GM23338 (cell line): ENCODE measurements around the gene RNF213. TPM values are rescaled to one million over a fixed set of nuclear protein-coding genes. Genes with fewer than 3 reads are reported as not detected.

Experiments used
- ATAC-seq: fragments of 200-7000 bp; cut with Tn5 transposase; 3 replicates; pipeline ENCODE4 v1.9.1; 2020
- DNase-seq: peaks from one replicate; pipeline ENCODE4 v3.0.0-alpha.2; 2015; ENCODE audit warnings: low spot score
- H2AFZ ChIP-seq: fragments of 200-600 bp; sonication (generic); 2 replicates; pipeline ENCODE4 v1.8.0; 2016; ENCODE audit warnings: antibody characterized with exemption, mild to moderate bottlenecking, moderate library complexity
- H3F3A ChIP-seq: fragments of 200-600 bp; sonication (generic); replicated peaks from 2 replicates; pipeline ENCODE4 v1.8.0; 2017; ENCODE audit warnings: antibody characterized with exemption, mixed run types, low read depth
- H3K27ac ChIP-seq: fragments of 200-600 bp; sonication (generic); 2 replicates; pipeline ENCODE4 v1.6.1; 2016; ENCODE audit warnings: low read depth
- H3K27me3 ChIP-seq: fragments of 200-600 bp; sonication (generic); 2 replicates; pipeline ENCODE4 v1.8.0; 2016; ENCODE audit warnings: mild to moderate bottlenecking, mixed run types, moderate library complexity; ENCODE audit not compliant: insufficient read depth
- H3K36me3 ChIP-seq: fragments of 200-600 bp; sonication (generic); 2 replicates; pipeline ENCODE4 v1.8.0; 2016; ENCODE audit warnings: mild to moderate bottlenecking; ENCODE audit not compliant: insufficient read depth
- H3K4me1 ChIP-seq: fragments of 200-600 bp; sonication (generic); 2 replicates; pipeline ENCODE4 v1.8.0; 2016; ENCODE audit warnings: mild to moderate bottlenecking, moderate library complexity; ENCODE audit not compliant: insufficient read depth
- H3K4me2 ChIP-seq: fragments of 200-600 bp; sonication (generic); 2 replicates; pipeline ENCODE4 v1.7.1; 2017; ENCODE audit warnings: mixed run types
- H3K4me3 ChIP-seq: fragments of 200-600 bp; sonication (generic); 2 replicates; pipeline ENCODE4 v1.6.1; 2016; ENCODE audit warnings: mixed run types
- H3K79me2 ChIP-seq: fragments of 200-600 bp; sonication (generic); replicated peaks from 2 replicates; pipeline ENCODE4 v1.8.0; 2017; ENCODE audit warnings: mild to moderate bottlenecking; ENCODE audit not compliant: insufficient read depth
- H3K9me2 ChIP-seq: fragments of 200-600 bp; sonication (generic); 2 replicates; pipeline ENCODE4 v1.8.0; 2017; ENCODE audit not compliant: insufficient read depth
- H4K20me1 ChIP-seq: fragments of 200-600 bp; sonication (generic); replicated peaks from 2 replicates; pipeline ENCODE4 v1.8.0; 2017; ENCODE audit warnings: mild to moderate bottlenecking; ENCODE audit not compliant: insufficient read depth
- H3K27ac Mint-ChIP-seq: 2 replicates; pipeline ENCODE4 v1.8.0; 2020; ENCODE audit warnings: inconsistent platforms, mild to moderate bottlenecking, moderate library complexity, mixed read lengths
- H3K27me3 Mint-ChIP-seq: 3 replicates; pipeline ENCODE4 v1.8.0; 2022; ENCODE audit warnings: low read depth, mild to moderate bottlenecking, moderate library complexity, mixed read lengths, inconsistent platforms; ENCODE audit not compliant: insufficient read depth, poor library complexity
- H3K36me3 Mint-ChIP-seq: 3 replicates; pipeline ENCODE4 v1.8.0; 2021; ENCODE audit warnings: low read depth, mild to moderate bottlenecking, inconsistent platforms, moderate library complexity, mixed read lengths
- H3K4me1 Mint-ChIP-seq: 3 replicates; pipeline ENCODE4 v1.8.0; 2020; ENCODE audit warnings: mild to moderate bottlenecking, inconsistent platforms, mixed read lengths
- H3K4me3 Mint-ChIP-seq: 3 replicates; pipeline ENCODE4 v1.8.0; 2021; ENCODE audit warnings: moderate library complexity, mild to moderate bottlenecking, inconsistent platforms, mixed read lengths
- H3K9me3 Mint-ChIP-seq: 3 replicates; pipeline ENCODE4 v1.8.0; 2020; ENCODE audit warnings: moderate library complexity, mild to moderate bottlenecking, inconsistent platforms, mixed read lengths
- CTCF ChIP-seq, 2 experiments: fragments of 200-600 bp in 1 of 2; sonication (generic) in 1 of 2; conservative IDR thresholded peaks; 2 replicates each; pipeline versions ENCODE4 v1.5.1 to v1.6.1; 2016 to 2017; ENCODE audit warnings: antibody characterized with exemption in 2 of 2, low read depth in 2 of 2, mild to moderate bottlenecking in 2 of 2, moderate library complexity in 1 of 2
- ETS1 ChIP-seq: IDR thresholded peaks from 2 replicates; pipeline ENCODE4 v1.6.1; 2016; ENCODE audit warnings: antibody characterized with exemption
- NANOG ChIP-seq: IDR thresholded peaks from 2 replicates; pipeline ENCODE4 v1.6.1; 2016; ENCODE audit warnings: antibody characterized with exemption, borderline replicate concordance
- REST ChIP-seq: IDR thresholded peaks from one replicate; pipeline ENCODE4 v1.6.1; 2018; ENCODE audit warnings: antibody characterized with exemption; ENCODE audit not compliant: unreplicated experiment
- STAT1 ChIP-seq: IDR thresholded peaks from one replicate; pipeline ENCODE4 v1.6.1; 2016; ENCODE audit warnings: antibody characterized with exemption; ENCODE audit not compliant: unreplicated experiment
- ZNF114 ChIP-seq: fragments of 250-450 bp; sonication (Bioruptor Pico); IDR thresholded peaks from 2 replicates; pipeline ENCODE4 v1.5.0; 2020; ENCODE audit warnings: mild to moderate bottlenecking, moderate library complexity
- ZNF462 ChIP-seq: fragments of 250-450 bp; sonication (Bioruptor Pico); IDR thresholded peaks from 2 replicates; pipeline ENCODE4 v1.5.0; 2020; ENCODE audit warnings: mild to moderate bottlenecking, moderate library complexity
- polyA plus RNA-seq: library from polyadenylated mRNA; unstranded; fragments of >200 nt; fragmentation: Nextera tagmentation; extraction: Ambion mirVana; gene quantifications from 2 replicates; pipeline ENCODE4 v1.2.1, GENCODE V29; 2016
- total RNA-seq: library from RNA; depleted of rRNA; stranded (reverse); fragments of >200 nt; shearing (Covaris generic); gene quantifications from 2 replicates; pipeline ENCODE4 v1.2.3, GENCODE V29; 2014

The RNF213 gene
- total and polyA plus RNA-seq, 2 experiments from 2014 or later = 21.2 to 67.2 TPM

- H3K27me3 Mint-ChIP-seq = peaks cover 6% of the 10 kb centered on the region
- ATAC-seq = no peak
- no peaks in the 10 kb centered on the region; the same call in 2 of the 3 replicates for H3K4me1 Mint-ChIP-seq
- Histone ChIP-seq H3K36me3 (peaks cover 5% of the 10 kb centered on the region; the same call in 1 of the 2 replicates), H3F3A (no peaks in the 10 kb centered on the region), H3K27ac (no peak overlapping the region), H3K79me2 (no peaks in the 10 kb centered on the region), H3K27me3 (no peaks in the 10 kb centered on the region), H3K4me1 (no peaks in the 10 kb centered on the region), H3K4me3 (no peak overlapping the region), H2AFZ (no peak overlapping the region), H3K4me2 (no peak overlapping the region), H3K9me2 (0 out of 2 replicates have a peak, but pooled peaks cover under 1% of the 10 kb centered on the region), H4K20me1 (no peaks in the 10 kb centered on the region)
- no peak for DNase-seq
- no peak overlapping the region for H3K27ac Mint-ChIP-seq
- H3K9me3 Mint-ChIP-seq = peaks cover 16% of the 10 kb centered on the region
- no peak for TF ChIP-seq NANOG
- no peak for TF ChIP-seq ZNF462 (CRISPR knock-in tag)
- peaks cover 69% of the 10 kb centered on the region for H3K36me3 Mint-ChIP-seq
- H3K4me3 Mint-ChIP-seq = no peak overlapping the region
Observed at GRCh38 chr17:80318166-80318565, 57.5 kb downstream of the RNF213 start.

GRCh38 chr17:80319262-80319998 lies 58.8 kb downstream of the RNF213 start:
- Histone ChIP-seq H3K27me3 (no peaks in the 10 kb centered on the region), H3K27ac (no peak overlapping the region), H3K4me3 (no peak overlapping the region), H3K4me2 (no peak overlapping the region), H3K4me1 (no peaks in the 10 kb centered on the region), H4K20me1 (0 out of 2 replicates have a peak, but pooled peaks cover 3% of the 10 kb centered on the region), H3F3A (no peaks in the 10 kb centered on the region), H2AFZ (no peak overlapping the region), H3K9me2 (no peaks in the 10 kb centered on the region), H3K79me2 (no peaks in the 10 kb centered on the region), H3K36me3 (peaks cover 5% of the 10 kb centered on the region; the same call in 1 of the 2 replicates)
- peaks cover 13% of the 10 kb centered on the region; the same call in 2 of the 3 replicates for H3K9me3 Mint-ChIP-seq
- H3K4me1 Mint-ChIP-seq = no peaks in the 10 kb centered on the region; the same call in 2 of the 3 replicates
- ATAC-seq (no peak), DNase-seq (no peak)
- peaks cover 76% of the 10 kb centered on the region for H3K36me3 Mint-ChIP-seq
- H3K27me3 Mint-ChIP-seq = peaks cover 3% of the 10 kb centered on the region
- H3K27ac Mint-ChIP-seq = no peak overlapping the region
- no peak for TF ChIP-seq STAT1
- TF ChIP-seq ZNF114 = no peak
- TF ChIP-seq ETS1 = no peak
- no peak for TF ChIP-seq REST
- TF ChIP-seq CTCF (conservative IDR thresholded peaks at IDR 0.05; ENCODE audit: low read depth in 2 of 2) = no peak
- no peak overlapping the region for H3K4me3 Mint-ChIP-seq
